GM21381 (cell line): ENCODE data around the gene POLR3B.
A peak's percentile ranks its signal among the peaks of the same experiment; 100 is the strongest.
"Not testable (repeated sequence)": the region's sequence is repeated elsewhere in the genome, so short reads cannot be mapped to it uniquely, and the experiment has no call there.

Experiments used
- ATAC-seq: cut with Tn5 transposase; IDR thresholded peaks from one replicate; pipeline ENCODE4 v1.9.1; 2021; ENCODE audit warnings: mild to moderate bottlenecking, moderate library complexity; ENCODE audit not compliant: unreplicated experiment

Gene POLR3B

GRCh38 chr12:106342397-106343213, 14.9 kb upstream of the POLR3B start:
- no peak for ATAC-seq

GRCh38 chr12:106343214-106343528, 14.4 kb upstream of the POLR3B start:
- ATAC-seq: no peak

DNA sequence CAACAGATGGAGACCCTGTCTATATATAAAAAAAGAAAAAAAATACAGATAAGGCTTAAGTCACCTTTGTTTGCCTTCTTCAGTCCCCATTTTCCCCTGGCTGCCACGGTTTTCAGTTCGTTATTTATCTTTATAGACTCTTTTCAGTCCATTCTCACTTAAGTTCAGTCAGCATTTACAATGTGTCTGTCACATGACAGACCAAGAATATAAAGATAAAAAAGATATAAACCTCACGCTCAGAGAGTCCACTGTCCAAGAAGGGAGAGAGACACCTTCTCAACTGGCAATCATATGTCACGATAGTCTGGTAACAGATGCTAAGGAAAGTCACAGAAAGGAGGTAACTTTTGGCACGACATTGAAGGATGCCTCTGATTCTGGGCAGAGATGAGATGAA, 13.4 kb upstream of the POLR3B start:
- no peak for ATAC-seq

- ATAC-seq: no peak
These were observed 11.8 kb upstream of the POLR3B start for GRCh38 chr12:106345746-106346145.

DNA sequence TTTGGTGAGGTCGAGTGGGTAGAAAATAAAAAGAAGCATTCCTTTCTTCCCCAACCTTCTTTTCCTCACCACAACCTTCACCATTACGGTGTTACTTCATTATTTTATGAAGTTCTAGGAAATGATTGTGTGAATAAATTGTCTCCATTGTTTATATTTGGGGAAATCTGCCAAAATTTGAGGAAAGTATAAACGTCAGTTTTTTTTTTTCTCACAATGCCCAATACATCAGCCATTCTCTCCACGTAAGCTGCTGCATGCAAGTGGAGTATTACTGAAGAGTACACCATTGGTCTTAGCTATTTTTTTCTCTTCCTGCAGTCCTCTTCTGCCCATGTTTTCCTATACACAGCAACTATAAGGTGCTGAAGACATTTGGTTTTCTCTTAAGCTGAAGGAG, 9.1 kb upstream of the POLR3B start:
- ATAC-seq: no peak

- ATAC-seq: no peak
These were observed 4.4 kb upstream of the POLR3B start for GRCh38 chr12:106353175-106353574.

- ATAC-seq: peak; percentile 18
These were observed 1.1 kb downstream of the POLR3B start for GRCh38 chr12:106358396-106359241.

DNA sequence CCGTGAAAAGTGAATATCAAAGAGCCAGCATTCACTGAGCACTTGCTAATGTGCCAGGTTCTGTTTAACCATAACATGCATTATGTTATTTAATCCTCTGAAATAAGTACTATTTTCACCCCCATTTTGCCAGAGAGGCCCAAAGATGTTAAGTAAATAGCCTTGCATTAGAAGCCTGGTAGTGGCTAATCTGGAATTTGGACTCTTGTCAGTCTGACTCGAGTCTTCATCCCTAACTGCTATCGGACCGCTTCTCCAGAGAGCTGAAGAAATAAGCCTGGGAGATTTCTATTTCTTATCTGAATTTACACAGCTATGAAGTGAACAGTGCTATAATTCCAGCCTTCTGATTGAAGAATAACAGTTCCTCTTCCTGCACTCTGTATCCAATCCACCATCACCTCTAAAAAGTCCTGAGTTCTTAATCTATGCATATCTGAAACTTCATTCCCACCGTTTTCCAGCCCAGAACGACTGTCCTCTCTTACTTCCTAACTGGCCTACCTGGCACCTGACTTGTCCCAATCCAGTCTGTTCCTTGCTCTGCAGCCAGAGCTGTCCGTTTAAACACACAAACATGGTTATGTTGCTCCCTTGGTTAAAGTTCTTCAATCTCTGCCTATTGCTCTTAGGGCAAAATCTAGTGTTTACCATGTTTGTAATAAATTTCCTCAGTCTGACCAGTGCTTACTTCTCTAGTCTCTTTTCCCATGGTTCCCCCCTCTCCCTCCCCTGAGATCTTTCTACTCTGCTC, 2.3 kb downstream of the POLR3B start:
- ATAC-seq: no peak

DNA sequence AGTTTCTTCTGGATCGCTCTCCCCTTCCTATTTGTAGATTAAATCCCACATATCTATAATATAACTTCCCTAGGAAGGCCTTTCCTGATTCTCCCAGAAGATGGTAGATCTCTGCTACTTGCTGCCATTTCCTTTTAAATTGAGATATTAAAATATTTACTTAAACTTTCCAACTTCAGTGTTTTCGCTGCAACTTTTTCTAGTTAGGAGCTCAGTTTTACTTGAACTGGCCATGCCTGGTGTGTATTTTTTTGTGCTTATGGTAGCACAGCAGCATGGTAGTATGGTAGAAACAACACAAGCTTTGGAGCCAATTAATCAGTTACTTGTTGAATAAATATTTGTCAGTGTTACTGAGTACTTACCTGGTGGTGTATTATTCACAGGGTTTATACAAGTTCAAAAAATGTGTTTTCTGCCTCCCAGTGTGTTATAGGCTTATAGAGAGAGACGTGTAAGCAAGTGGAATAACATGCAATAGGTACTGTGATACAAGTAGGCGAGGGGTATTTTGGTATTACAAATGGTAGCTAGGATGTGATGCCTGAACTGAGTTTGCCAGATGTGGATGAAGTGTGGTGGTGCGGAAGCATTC, 2.9 kb downstream of the POLR3B start:
- ATAC-seq: no peak

- no peak for ATAC-seq
These were observed 5.4 kb downstream of the POLR3B start for GRCh38 chr12:106362971-106363370.

DNA sequence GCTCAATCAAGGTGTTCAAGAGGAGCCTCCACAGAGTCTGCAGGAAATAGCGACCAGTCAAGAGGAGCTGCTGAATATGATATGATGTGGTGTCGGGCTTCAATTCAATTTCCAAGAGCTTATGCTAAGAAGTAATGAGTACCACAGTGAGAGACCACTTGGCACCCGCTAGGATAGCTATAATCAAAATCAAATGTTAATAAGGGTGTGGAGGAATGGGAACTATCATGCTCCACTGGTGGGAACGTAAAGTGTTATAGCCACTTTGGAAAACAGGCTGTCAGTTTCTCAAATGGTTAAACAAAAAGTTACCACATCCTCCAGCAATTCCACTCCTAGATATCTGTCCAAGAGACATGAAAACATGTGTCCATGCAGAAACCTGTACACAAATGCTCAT, 6.7 kb downstream of the POLR3B start:
- ATAC-seq: no peak

DNA sequence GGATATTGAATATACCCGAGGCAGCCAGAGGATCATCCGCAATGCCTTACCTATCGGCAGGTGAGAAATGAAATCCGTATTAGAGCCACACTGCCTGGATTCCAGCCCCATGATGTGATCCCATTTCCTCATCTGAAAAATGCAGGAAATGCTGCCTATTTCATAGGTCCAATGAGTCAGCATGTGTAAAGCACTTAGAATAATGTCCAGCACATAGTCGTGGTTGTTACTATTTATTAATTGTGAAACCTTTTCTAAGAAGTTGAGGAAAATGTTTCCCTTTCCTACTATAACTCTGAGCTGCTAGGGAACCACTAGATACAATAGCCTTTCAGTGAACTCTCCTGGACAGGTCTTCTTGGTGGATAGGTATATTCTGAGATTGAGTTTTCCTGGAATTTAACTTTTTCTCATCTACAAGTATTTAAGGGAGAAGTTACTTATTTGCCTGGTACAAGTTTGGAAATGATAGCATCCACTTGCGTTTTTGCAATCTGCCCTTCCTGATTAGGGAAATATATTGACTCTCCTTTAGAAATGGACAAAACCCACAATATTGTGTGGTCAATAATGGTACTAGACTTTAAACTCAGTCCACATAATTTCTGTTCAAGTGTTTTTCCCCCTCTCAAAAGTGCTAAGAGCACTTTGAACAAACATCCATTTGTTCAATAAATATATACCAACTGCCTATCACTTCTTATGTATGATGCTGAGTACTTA, 12.2 kb downstream of the POLR3B start:
- no peak for ATAC-seq

DNA sequence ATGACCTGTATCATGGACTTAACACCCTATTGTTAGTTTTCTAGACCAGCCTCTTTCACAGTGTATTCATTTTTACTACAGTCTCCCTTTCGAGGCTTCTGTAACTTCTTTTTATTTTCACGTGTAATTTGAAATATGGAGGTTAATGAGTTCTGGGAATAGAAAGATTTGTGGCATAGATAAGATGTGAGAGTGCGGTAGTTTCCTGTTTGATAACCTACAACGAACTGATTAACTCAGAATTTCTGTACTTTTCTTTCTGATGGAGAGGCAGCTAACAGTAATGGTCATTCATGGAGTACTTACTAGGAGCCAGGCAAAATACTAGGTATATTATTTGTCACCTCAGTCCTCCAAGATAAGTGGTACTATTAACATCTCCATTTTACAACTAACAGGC, 21.2 kb downstream of the POLR3B start:
- no peak for ATAC-seq

GRCh38 chr12:106380954-106381353, 23.4 kb downstream of the POLR3B start:
- no peak for ATAC-seq

- not testable (repeated sequence) for ATAC-seq
These were observed 24.3 kb downstream of the POLR3B start for GRCh38 chr12:106381866-106382265.

DNA sequence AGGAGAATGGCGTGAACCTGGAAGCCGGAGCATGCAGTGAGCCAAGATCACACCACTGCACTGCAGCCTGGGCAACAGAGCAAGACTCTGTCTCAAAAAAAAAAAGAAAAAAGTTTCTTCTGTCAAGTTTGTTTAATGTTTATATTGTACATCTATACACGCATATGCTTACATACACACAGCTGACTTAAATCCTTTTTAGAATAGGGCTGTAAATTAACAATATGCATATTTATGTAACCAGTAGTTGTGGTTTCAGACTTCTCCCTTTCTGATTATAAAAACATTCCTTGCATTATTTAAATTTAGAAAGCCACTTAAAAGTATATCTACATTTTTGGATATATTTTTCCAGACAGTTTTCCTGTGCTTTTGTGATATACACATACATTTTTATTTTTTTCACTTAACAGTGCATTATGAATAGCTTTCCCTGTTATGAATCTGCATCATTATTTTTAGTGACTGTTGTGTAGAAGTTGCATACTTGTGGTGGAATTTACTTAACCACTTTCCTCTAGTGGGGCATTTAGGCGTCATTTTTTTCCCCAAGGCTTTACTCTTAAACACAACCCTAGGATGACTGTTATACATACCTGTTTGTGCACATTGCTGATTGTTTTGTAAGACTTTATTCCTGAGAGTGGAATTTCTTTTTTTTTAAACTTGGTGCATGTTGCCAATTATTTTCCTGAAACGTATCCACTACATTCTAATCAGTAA, 29.4 kb downstream of the POLR3B start:
- no peak for ATAC-seq

DNA sequence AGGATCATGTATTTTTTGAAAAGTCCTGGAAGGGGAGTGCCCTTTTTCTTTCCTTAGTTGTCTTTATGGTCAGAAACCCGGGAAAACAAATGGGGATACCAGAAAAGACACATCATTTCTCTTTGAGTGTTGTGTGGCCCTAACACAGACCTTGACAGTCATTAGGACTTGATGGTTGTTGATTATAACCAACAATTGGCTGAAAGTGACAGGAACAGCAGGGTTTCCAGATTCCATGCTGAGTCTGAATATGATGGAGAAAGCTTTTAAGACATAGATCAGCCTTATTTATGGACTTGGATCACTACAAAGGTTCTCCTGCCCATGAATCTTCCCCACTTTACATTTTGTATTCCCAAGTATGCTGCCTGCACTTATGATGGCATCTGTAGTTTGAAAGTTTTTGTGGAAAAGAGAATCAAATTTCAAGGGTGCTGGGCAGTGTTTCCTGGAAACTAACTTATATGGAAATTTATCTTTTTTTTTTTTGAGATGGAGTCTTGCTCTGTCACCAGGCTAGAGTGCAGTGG, 30.4 kb downstream of the POLR3B start:
- ATAC-seq: no peak

DNA sequence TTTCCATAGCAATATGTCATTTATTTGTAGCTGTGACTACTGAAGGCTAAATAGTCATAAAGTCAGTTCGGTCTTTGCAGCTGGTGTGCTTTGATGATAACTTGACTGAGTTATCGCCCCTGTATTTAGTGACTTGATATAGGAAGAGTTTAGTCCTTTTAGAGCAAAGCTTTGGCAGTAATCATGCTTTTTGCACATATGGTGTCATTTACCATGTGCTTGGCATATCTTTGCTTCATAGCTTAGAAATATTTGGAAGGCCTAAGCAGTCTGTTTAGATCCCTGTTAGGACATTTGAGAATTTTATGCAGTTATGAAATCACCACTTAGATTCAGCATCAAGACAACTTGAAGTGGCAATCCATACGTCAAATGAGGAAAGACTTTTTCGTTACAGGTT, 31.6 kb downstream of the POLR3B start:
- ATAC-seq: no peak

DNA sequence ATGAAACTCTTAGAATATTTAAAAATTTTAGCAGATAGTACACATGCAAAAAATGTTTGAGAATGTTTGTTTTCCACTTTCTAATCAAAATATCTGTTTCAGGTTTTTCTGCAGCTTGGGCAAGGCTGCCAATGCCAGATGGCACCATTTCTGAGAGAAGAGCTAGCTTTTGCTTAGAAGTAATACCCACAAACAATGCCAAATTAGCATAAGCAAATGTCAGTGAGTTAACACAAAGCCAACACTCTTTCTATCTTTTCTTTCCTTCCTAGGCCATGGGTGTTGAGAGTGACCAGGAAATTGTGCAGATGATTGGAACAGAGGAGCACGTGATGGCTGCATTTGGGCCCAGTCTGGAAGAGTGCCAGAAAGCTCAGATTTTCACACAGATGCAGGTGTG, 35.2 kb downstream of the POLR3B start:
- ATAC-seq: no peak

DNA sequence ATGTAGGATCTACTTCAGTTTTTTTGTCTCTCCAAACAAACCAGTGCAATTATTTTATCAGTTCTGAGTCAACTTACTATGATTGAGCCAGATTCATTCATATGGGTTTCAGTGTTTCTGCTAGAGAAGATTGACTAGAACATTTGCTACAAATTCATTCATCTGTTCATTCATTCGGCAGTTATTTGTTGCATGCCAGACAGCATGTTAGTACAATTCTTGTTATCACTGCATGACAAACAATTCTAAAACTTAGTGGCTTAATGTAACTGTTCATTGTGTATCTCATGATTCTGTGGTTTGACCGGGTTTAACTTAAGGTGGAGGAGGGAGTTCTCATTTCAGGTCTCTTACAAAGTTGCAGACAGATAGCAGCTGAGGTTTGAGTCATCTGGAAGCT, 52.3 kb downstream of the POLR3B start:
- no peak for ATAC-seq
